Trophoblast cell (in vitro differentiated cells and primary cell): ENCODE results near the gene GALNT12.
A peak's percentile ranks its signal among the peaks of the same experiment; 100 is the strongest.

Experiments
- DNase-seq, 2 donors: peaks; one replicate each; pipeline ENCODE4 v3.0.0-alpha.2; 2016
- H2AFZ ChIP-seq: 2 replicates; pipeline ENCODE4 v1.6.1; 2013; ENCODE audit warnings: low read length, moderate library complexity, mild to moderate bottlenecking; ENCODE audit not compliant: insufficient read depth, poor library complexity
- H2AK5ac ChIP-seq: 2 replicates; pipeline ENCODE4 v1.6.1; 2013; ENCODE audit warnings: mild to moderate bottlenecking, low read length
- H2BK120ac ChIP-seq: 2 replicates; pipeline ENCODE4 v1.6.1; 2013; ENCODE audit warnings: low read length, mild to moderate bottlenecking, moderate library complexity; ENCODE audit not compliant: insufficient read depth, poor library complexity
- H2BK12ac ChIP-seq: 2 replicates; pipeline ENCODE4 v1.6.1; 2013; ENCODE audit warnings: mild to moderate bottlenecking, low read length, moderate library complexity
- H2BK5ac ChIP-seq: 2 replicates; pipeline ENCODE4 v1.6.1; 2013; ENCODE audit warnings: low read length, low read depth, moderate library complexity, mild to moderate bottlenecking; ENCODE audit not compliant: poor library complexity
- H3K14ac ChIP-seq: 2 replicates; pipeline ENCODE4 v1.6.1; 2013; ENCODE audit warnings: mild to moderate bottlenecking, low read length
- H3K18ac ChIP-seq: 2 replicates; pipeline ENCODE4 v1.6.1; 2013; ENCODE audit warnings: mild to moderate bottlenecking, low read length
- H3K23ac ChIP-seq: 2 replicates; pipeline ENCODE4 v1.6.1; 2013; ENCODE audit warnings: low read length
- H3K27ac ChIP-seq: 2 replicates; pipeline ENCODE4 v1.5.1; 2013; ENCODE audit warnings: low read depth, mild to moderate bottlenecking, inconsistent platforms, low read length, moderate library complexity
- H3K27me3 ChIP-seq: 2 replicates; pipeline ENCODE4 v1.6.1; 2013; ENCODE audit warnings: inconsistent platforms, mild to moderate bottlenecking, low read length, moderate library complexity; ENCODE audit not compliant: insufficient read depth
- H3K36me3 ChIP-seq, 2 experiments: 1 replicate in 1 of 2; 2 replicates in 1 of 2; pipeline ENCODE4 v1.6.1; 2013; ENCODE audit warnings: low read length in 2 of 2, mild to moderate bottlenecking in 2 of 2, moderate library complexity in 1 of 2; ENCODE audit not compliant: insufficient read depth in 2 of 2, control insufficient read depth in 1 of 2
- H3K4ac ChIP-seq: 2 replicates; pipeline ENCODE4 v1.6.1; 2013; ENCODE audit warnings: low read depth, mild to moderate bottlenecking, low read length, moderate library complexity
- H3K4me1 ChIP-seq, 2 experiments: 1 replicate in 1 of 2; 2 replicates in 1 of 2; pipeline ENCODE4 v1.6.1; 2013; ENCODE audit warnings: low read length in 2 of 2, mild to moderate bottlenecking in 2 of 2, moderate library complexity in 1 of 2; ENCODE audit not compliant: insufficient read depth in 2 of 2, control insufficient read depth in 1 of 2
- H3K4me2 ChIP-seq: 2 replicates; pipeline ENCODE4 v1.6.1; 2013; ENCODE audit warnings: inconsistent platforms, mild to moderate bottlenecking, low read length, moderate library complexity
- H3K4me3 ChIP-seq: 2 replicates; pipeline ENCODE4 v1.5.1; 2013; ENCODE audit warnings: mild to moderate bottlenecking, low read depth, low read length, inconsistent platforms
- H3K79me1 ChIP-seq: one replicate; pipeline ENCODE4 v1.6.1; 2013; ENCODE audit warnings: low read length
- H3K79me2 ChIP-seq: 2 replicates; pipeline ENCODE4 v1.6.1; 2013; ENCODE audit warnings: low read length, mild to moderate bottlenecking; ENCODE audit not compliant: control insufficient read depth, insufficient read depth, poor library complexity
- H3K9ac ChIP-seq: 2 replicates; pipeline ENCODE4 v1.6.1; 2013; ENCODE audit warnings: mild to moderate bottlenecking, low read length
- H3K9me3 ChIP-seq: 2 replicates; pipeline ENCODE4 v1.6.1; 2013; ENCODE audit warnings: low read depth, mild to moderate bottlenecking, control low read depth, inconsistent platforms, low read length; ENCODE audit not compliant: insufficient read depth
- H4K12ac ChIP-seq: 2 replicates; pipeline ENCODE4 v1.6.1; 2013; ENCODE audit warnings: low read depth, mild to moderate bottlenecking, low read length, moderate library complexity
- H4K8ac ChIP-seq: 2 replicates; pipeline ENCODE4 v1.6.1; 2013; ENCODE audit warnings: low read depth, mild to moderate bottlenecking, low read length, moderate library complexity
- H4K91ac ChIP-seq: one replicate; pipeline ENCODE4 v1.6.1; 2013; ENCODE audit warnings: low read depth, mild to moderate bottlenecking, low read length, moderate library complexity
- WGBS: extraction: QIAGEN DNeasy Blood & Tissue Kit; methylation state at CpG from one replicate; pipeline ENCODE4 v1.1.7; 2013; ENCODE audit warnings: missing lambda C conversion rate; ENCODE audit not compliant: insufficient read length, insufficient coverage; ENCODE audit errors: extremely low coverage; 5-methylcytosine and 5-hydroxymethylcytosine counted together

The GALNT12 gene

GRCh38 chr9:98897745-98898144 lies 90.3 kb downstream of the GALNT12 start:
- H4K91ac ChIP-seq = no peak overlapping the region
- peak in 1 of 2 donors; percentile 45 for DNase-seq
- no peak overlapping the region for H3K18ac ChIP-seq
- no peak overlapping the region for H3K9ac ChIP-seq
- no peak overlapping the region for H3K23ac ChIP-seq
- H2BK5ac ChIP-seq = no peak overlapping the region
- H3K27me3 ChIP-seq = no peaks in the 10 kb centered on the region
- no peak overlapping the region for H3K4me2 ChIP-seq
- no peak overlapping the region for H3K14ac ChIP-seq
- H3K4ac ChIP-seq = no peak overlapping the region
- H3K9me3 ChIP-seq = no peaks in the 10 kb centered on the region
- no peaks in the 10 kb centered on the region for H3K4me1 ChIP-seq
- H3K36me3 ChIP-seq = no peaks in the 10 kb centered on the region
- H2AK5ac ChIP-seq = no peak overlapping the region
- WGBS = no CpG with 5 or more reads among the region's 1 CpG
- H2AFZ ChIP-seq = no peak overlapping the region
- H4K12ac ChIP-seq = no peak overlapping the region
- H2BK120ac ChIP-seq = no peak overlapping the region
- no peak overlapping the region for H3K27ac ChIP-seq
- H3K79me2 ChIP-seq = no peaks in the 10 kb centered on the region
- no peak overlapping the region for H4K8ac ChIP-seq
- H2BK12ac ChIP-seq = no peak overlapping the region
- no peaks in the 10 kb centered on the region for H3K79me1 ChIP-seq
- H3K4me3 ChIP-seq = no peak overlapping the region

GRCh38 chr9:98899408-98900056 lies 92.1 kb downstream of the GALNT12 start:
- Histone ChIP-seq H3K4ac (no peak overlapping the region), H2AK5ac (no peak overlapping the region), H2BK120ac (no peak overlapping the region), H3K18ac (no peak overlapping the region), H3K4me3 (no peak overlapping the region), H3K79me1 (no peaks in the 10 kb centered on the region), H3K9ac (no peak overlapping the region), H2BK12ac (no peak overlapping the region), H4K12ac (no peak overlapping the region), H3K79me2 (no peaks in the 10 kb centered on the region), H3K4me1 (no peaks in the 10 kb centered on the region), H2AFZ (no peak overlapping the region), H3K27me3 (no peaks in the 10 kb centered on the region), H3K23ac (no peak overlapping the region), H3K27ac (no peak overlapping the region), H4K91ac (no peak overlapping the region), H3K4me2 (no peak overlapping the region), H3K9me3 (no peaks in the 10 kb centered on the region), H3K14ac (no peak overlapping the region), H4K8ac (no peak overlapping the region), H2BK5ac (no peak overlapping the region), H3K36me3 (no peaks in the 10 kb centered on the region)
- DNase-seq = no peak
- WGBS = no CpG with 5 or more reads among the region's 4 CpGs
